ENCODE results near the gene BABAM2. TPM values are rescaled to one million over a fixed set of nuclear protein-coding genes. Genes with fewer than 3 reads are reported as not detected.

The BABAM2 gene
- total and polyA plus RNA-seq, 2 of the 4 experiments (the other 2 are of a cell fraction): 20.9 to 23.1 TPM

DNA sequence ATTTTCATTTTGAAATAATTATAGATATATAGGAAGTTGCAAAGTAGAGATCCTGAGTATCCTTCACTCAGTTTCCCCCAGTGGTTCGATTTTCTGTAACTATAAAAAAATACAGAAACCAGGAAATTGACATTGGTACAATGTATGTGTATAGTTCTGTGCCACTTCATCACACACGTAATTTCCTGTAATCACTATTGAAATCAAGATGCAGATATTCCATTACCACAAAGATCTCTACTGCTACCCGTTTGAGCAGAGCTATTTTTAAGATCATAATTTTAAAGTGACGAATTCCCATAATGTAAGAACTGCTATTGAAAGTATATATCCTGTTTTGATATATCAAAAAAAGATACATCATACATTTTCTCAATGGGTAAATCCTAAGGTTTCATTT is 142.3 kb downstream of the BABAM2 start:
- DNase-seq: no peak
- TF ChIP-seq CHD1 (IDR thresholded peaks at IDR 0.05; ENCODE audit: low read depth, low read length) (no peak), CEBPB (IDR thresholded peaks at IDR 0.05; ENCODE audit: low read depth, low read length) (no peak), CTCF (conservative IDR thresholded peaks at IDR 0.05; ENCODE audit: low read depth, low read length) (no peak), ELK1 (IDR thresholded peaks at IDR 0.05; ENCODE audit: borderline replicate concordance, low read depth, low read length) (no peak), RCOR1 (IDR thresholded peaks at IDR 0.05; ENCODE audit: insufficient replicate concordance, low read length) (no peak), NFE2L2 (IDR thresholded peaks at IDR 0.05; ENCODE audit: low read depth, low read length) (no peak), FOS (IDR thresholded peaks at IDR 0.05; ENCODE audit: low read depth, low read length) (no peak), USF2 (IDR thresholded peaks at IDR 0.05; ENCODE audit: low read depth, low read length) (no peak), MXI1 (IDR thresholded peaks at IDR 0.05; ENCODE audit: borderline replicate concordance, low read depth, low read length) (no peak)
- no peak overlapping the region for H4K5ac ChIP-seq (ENCODE audit: low read depth, low read length)
- H4K8ac ChIP-seq (ENCODE audit: low read depth in 2 of 2, low read length in 2 of 2): no peak overlapping the region
- no peaks in the 10 kb centered on the region for H3K79me1 ChIP-seq (ENCODE audit: low read depth in 1 of 2, low read length in 2 of 2)
- in situ Hi-C loops (cut with MboI; ENCODE audit: low sequenced_read_pairs): no loop called here
- H3K18ac ChIP-seq (ENCODE audit: low read depth, low read length): no peak overlapping the region
- no peaks in the 10 kb centered on the region for H3K9me3 ChIP-seq (ENCODE audit: control insufficient read depth, insufficient read depth, low read length)
- no peak overlapping the region for H2BK15ac ChIP-seq (ENCODE audit: low read depth, low read length)
- no peak overlapping the region for H3K27ac ChIP-seq (ENCODE audit: insufficient read depth, low read length)
- H2BK5ac ChIP-seq (ENCODE audit: low read depth, low read length, poor library complexity, severe bottlenecking): no peak overlapping the region
- H3K9ac ChIP-seq (ENCODE audit: low read depth, low read length): no peak overlapping the region
- no peak overlapping the region for H2AFZ ChIP-seq (replicated peaks; ENCODE audit: low read length, poor library complexity)
- ChIA-PET CTCF (interaction anchor here (0.5 to 1.2 kb wide), 2 partner anchors 12 to 1029 kb away, joined by 3 read pairs; no protein-coding TSS in a partner anchor), POLR2A (ENCODE audit: unreplicated experiment) (no interaction called here)
- intact Hi-C loops (cut with micrococcal nuclease): no loop called here
- no peaks in the 10 kb centered on the region for H3K27me3 ChIP-seq (ENCODE audit: control insufficient read depth, insufficient read depth, low read length)
- H3K4me2 ChIP-seq (ENCODE audit: low read depth, low read length): no peak overlapping the region
- no TSS peak for BruUV-seq (replicated peaks)
- no peak overlapping the region for H2BK120ac ChIP-seq (ENCODE audit: low read depth, low read length)
- no peaks in the 10 kb centered on the region for H3K36me3 ChIP-seq (ENCODE audit: control insufficient read depth, insufficient read depth, low read length)
- no peaks in the 10 kb centered on the region; the same call in 1 of the 2 replicates for H3K4me1 ChIP-seq (ENCODE audit: control insufficient read depth, insufficient read depth, low read length)
- no CpG with 5 or more reads among the region's 4 CpGs for WGBS, 2 experiments (ENCODE audit: extremely low coverage in 2 of 2, insufficient read length in 1 of 2)
- H3K4ac ChIP-seq (ENCODE audit: low read depth, low read length): no peak overlapping the region
- H4K91ac ChIP-seq (ENCODE audit: insufficient read depth, low read depth, low read length): no peak overlapping the region
- no peak overlapping the region for H3K4me3 ChIP-seq (ENCODE audit: insufficient read depth, low read depth, low read length)
- H2BK20ac ChIP-seq (ENCODE audit: low read depth, low read length): no peak overlapping the region
- H2AK9ac ChIP-seq (replicated peaks; ENCODE audit: low read depth, low read length, poor library complexity): no peak overlapping the region
- no peaks in the 10 kb centered on the region for H4K20me1 ChIP-seq (ENCODE audit: insufficient read depth, low read length)
- H3K14ac ChIP-seq (replicated peaks; ENCODE audit: low read depth, low read length): no peak overlapping the region
- no peak overlapping the region for H2AK5ac ChIP-seq (ENCODE audit: low read depth, low read length)
- ATAC-seq (ENCODE audit: low read depth): no peak
- dilution Hi-C loops (cut with HindIII; ENCODE audit: low sequenced_read_pairs, unreplicated experiment): no loop called here
- no peak overlapping the region for H3K23ac ChIP-seq (ENCODE audit: low read depth, low read length)
- H3K56ac ChIP-seq (ENCODE audit: extremely low read depth, insufficient read depth, low read length): no peak overlapping the region
- no peaks in the 10 kb centered on the region for H3K9me1 ChIP-seq (ENCODE audit: insufficient read depth, low read length)
